Right lobe of liver (tissue), 4 donors: ENCODE measurements around the gene SLC17A8.

Experiments used
- POLR2A ChIP-seq: fragments of 450-650 bp; IDR thresholded peaks from one replicate; pipeline ENCODE4 v1.6.1; 2017; ENCODE audit warnings: antibody characterized with exemption, mild to moderate bottlenecking
- TF ChIP-seq, protein P1 (sequence below), 4 donors: fragments of 200-600 bp in 3 of 4; fragments of 450-650 bp in 1 of 4; IDR thresholded peaks; one replicate each; pipeline versions ENCODE4 v1.5.1 to v1.8.0; 2016 to 2022; ENCODE audit warnings: antibody characterized with exemption in 4 of 4, mild to moderate bottlenecking in 2 of 4
- donor health status: DM: no; HTN: no; CAD: no.
- donor health status: DM: no; HTN: no; CAD: no.
- donor health status: DM: no; HTN: yes; CAD: no.

DNA sequence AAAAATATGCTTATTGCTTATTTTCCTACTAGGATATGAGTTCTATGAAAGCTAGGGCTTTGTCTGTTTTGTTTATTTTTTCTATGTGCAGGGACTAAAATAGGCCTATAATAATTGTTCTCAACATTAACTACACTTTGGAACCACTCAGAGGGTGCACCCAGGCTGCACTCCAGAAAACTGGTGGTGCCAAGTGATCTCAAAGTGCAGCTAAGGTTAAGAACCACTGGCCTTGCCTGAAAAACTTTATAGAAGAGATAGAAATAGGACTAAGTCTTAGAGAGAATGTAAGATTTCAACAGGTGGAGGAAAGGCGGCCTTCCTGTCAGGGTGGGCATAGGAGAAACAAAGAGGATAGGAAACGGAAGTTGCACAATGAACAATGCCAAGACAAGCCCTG, 79.1 kb downstream of the SLC17A8 start:
- TF ChIP-seq, protein P1, sequence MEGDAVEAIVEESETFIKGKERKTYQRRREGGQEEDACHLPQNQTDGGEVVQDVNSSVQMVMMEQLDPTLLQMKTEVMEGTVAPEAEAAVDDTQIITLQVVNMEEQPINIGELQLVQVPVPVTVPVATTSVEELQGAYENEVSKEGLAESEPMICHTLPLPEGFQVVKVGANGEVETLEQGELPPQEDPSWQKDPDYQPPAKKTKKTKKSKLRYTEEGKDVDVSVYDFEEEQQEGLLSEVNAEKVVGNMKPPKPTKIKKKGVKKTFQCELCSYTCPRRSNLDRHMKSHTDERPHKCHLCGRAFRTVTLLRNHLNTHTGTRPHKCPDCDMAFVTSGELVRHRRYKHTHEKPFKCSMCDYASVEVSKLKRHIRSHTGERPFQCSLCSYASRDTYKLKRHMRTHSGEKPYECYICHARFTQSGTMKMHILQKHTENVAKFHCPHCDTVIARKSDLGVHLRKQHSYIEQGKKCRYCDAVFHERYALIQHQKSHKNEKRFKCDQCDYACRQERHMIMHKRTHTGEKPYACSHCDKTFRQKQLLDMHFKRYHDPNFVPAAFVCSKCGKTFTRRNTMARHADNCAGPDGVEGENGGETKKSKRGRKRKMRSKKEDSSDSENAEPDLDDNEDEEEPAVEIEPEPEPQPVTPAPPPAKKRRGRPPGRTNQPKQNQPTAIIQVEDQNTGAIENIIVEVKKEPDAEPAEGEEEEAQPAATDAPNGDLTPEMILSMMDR (IDR thresholded peaks at IDR 0.05) = no peak
- TF ChIP-seq POLR2A = no peak
